ENCODE measurements around the gene SHROOM1. TPM values are rescaled to one million over a fixed set of nuclear protein-coding genes. Genes with fewer than 3 reads are reported as not detected.

SHROOM1 gene
- total RNA-seq, 1 experiment from 2014 or later: 0.54 TPM

GRCh38 chr5:132812781-132813598 lies 17.5 kb downstream of the SHROOM1 start, which contains the start of gene SOWAHA:
Gene SOWAHA (plus strand): TSS chr5:132813302. CDS start chr5:132813622, 320 bp downstream.
- Histone ChIP-seq H3K36me3 (ENCODE audit: insufficient read depth, low read length, poor library complexity, severe bottlenecking) (no peaks in the 10 kb centered on the region), H3K4me3 (ENCODE audit: low read depth, low read length, poor library complexity, severe bottlenecking) (peak within 1 kb of the TSS; percentile 43), H3K27ac (ENCODE audit: low read depth, low read length, poor library complexity, severe bottlenecking) (no peak within 1 kb of the TSS), H3K4me1 (ENCODE audit: insufficient read depth, low read length, poor library complexity, severe bottlenecking) (no peaks in the 10 kb centered on the region), H3K27me3 (replicated peaks; ENCODE audit: insufficient read depth, low read depth, low read length, poor library complexity) (peaks cover 21% of the 10 kb centered on the region), H3K9me3 (ENCODE audit: low read depth, low read length, poor library complexity, severe bottlenecking) (no peaks in the 10 kb centered on the region)
- TF ChIP-seq EZH2 (IDR thresholded peaks at IDR 0.05; ENCODE audit: borderline replicate concordance, low read depth, low read length, poor library complexity, severe bottlenecking): peak; percentile 68
- TF ChIP-seq, protein P1, sequence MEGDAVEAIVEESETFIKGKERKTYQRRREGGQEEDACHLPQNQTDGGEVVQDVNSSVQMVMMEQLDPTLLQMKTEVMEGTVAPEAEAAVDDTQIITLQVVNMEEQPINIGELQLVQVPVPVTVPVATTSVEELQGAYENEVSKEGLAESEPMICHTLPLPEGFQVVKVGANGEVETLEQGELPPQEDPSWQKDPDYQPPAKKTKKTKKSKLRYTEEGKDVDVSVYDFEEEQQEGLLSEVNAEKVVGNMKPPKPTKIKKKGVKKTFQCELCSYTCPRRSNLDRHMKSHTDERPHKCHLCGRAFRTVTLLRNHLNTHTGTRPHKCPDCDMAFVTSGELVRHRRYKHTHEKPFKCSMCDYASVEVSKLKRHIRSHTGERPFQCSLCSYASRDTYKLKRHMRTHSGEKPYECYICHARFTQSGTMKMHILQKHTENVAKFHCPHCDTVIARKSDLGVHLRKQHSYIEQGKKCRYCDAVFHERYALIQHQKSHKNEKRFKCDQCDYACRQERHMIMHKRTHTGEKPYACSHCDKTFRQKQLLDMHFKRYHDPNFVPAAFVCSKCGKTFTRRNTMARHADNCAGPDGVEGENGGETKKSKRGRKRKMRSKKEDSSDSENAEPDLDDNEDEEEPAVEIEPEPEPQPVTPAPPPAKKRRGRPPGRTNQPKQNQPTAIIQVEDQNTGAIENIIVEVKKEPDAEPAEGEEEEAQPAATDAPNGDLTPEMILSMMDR (conservative IDR thresholded peaks at IDR 0.05; ENCODE audit: low read depth, low read length): no peak
- DNase-seq (ENCODE audit: low spot score): no peak
- ChIA-PET POLR2A (ENCODE audit: low non-redundant PET) (no interaction called here), CTCF (no interaction called here)
- BruUV-seq (replicated peaks): no TSS peak
- intact Hi-C loops (cut with micrococcal nuclease; ENCODE audit: unreplicated experiment): no loop called here

DNA sequence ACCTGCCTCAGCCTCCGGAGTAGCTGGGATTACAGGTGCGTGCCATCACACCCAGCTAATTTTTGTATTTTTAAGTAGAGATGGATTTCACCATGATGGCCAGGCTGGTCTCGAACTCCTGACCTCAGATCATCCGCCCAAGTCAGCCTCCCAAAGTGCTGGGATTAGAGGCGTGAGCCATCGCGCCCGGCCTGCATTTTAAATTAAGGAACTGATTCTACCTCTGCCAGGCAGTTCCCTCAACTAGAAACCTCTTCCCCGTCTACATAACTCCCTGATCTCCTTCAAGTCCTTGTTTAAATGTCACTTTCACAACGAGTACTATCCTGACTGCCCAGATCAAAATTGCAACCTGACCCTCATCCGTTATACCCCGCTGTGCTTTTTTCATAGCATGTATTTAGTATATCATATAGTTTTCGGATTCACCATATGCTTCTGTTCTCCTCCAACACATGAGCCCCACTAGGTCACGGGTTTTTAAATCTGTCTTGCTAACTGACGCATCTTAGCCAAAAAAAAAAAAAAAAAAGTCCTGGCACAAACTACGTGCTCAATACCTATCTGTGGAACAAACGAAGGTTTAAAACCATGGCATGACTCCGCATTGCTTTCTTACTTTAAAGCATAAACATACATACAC lies 18.2 kb downstream of the SHROOM1 start:
- CTCF ChIA-PET: interaction anchor here (0.6 kb wide), 1 partner anchor 8 kb away, joined by 3 read pairs; no protein-coding TSS in a partner anchor
- POLR2A ChIA-PET (ENCODE audit: low non-redundant PET): no interaction called here
- no TSS peak for BruUV-seq (replicated peaks)
- H3K4me1 ChIP-seq (ENCODE audit: insufficient read depth, low read length, poor library complexity, severe bottlenecking): no peaks in the 10 kb centered on the region
- no peak for DNase-seq (ENCODE audit: low spot score)
- no peak overlapping the region for H3K4me3 ChIP-seq (ENCODE audit: low read depth, low read length, poor library complexity, severe bottlenecking)
- intact Hi-C loops (cut with micrococcal nuclease; ENCODE audit: unreplicated experiment): no loop called here
- H3K36me3 ChIP-seq (ENCODE audit: insufficient read depth, low read length, poor library complexity, severe bottlenecking): no peaks in the 10 kb centered on the region
- H3K9me3 ChIP-seq (ENCODE audit: low read depth, low read length, poor library complexity, severe bottlenecking): no peaks in the 10 kb centered on the region
- peaks cover 21% of the 10 kb centered on the region for H3K27me3 ChIP-seq (replicated peaks; ENCODE audit: insufficient read depth, low read depth, low read length, poor library complexity)
- no peak overlapping the region for H3K27ac ChIP-seq (ENCODE audit: low read depth, low read length, poor library complexity, severe bottlenecking)
- TF ChIP-seq EZH2 (IDR thresholded peaks at IDR 0.05; ENCODE audit: borderline replicate concordance, low read depth, low read length, poor library complexity, severe bottlenecking): no peak
- TF ChIP-seq, protein P1 (conservative IDR thresholded peaks at IDR 0.05; ENCODE audit: low read depth, low read length): no peak

- Histone ChIP-seq H3K4me3 (ENCODE audit: low read depth, low read length, poor library complexity, severe bottlenecking) (no peak overlapping the region), H3K27me3 (replicated peaks; ENCODE audit: insufficient read depth, low read depth, low read length, poor library complexity) (peaks cover 21% of the 10 kb centered on the region), H3K36me3 (ENCODE audit: insufficient read depth, low read length, poor library complexity, severe bottlenecking) (no peaks in the 10 kb centered on the region), H3K4me1 (ENCODE audit: insufficient read depth, low read length, poor library complexity, severe bottlenecking) (no peaks in the 10 kb centered on the region), H3K9me3 (ENCODE audit: low read depth, low read length, poor library complexity, severe bottlenecking) (no peaks in the 10 kb centered on the region), H3K27ac (ENCODE audit: low read depth, low read length, poor library complexity, severe bottlenecking) (no peak overlapping the region)
- no peak for DNase-seq (ENCODE audit: low spot score)
- intact Hi-C loops (cut with micrococcal nuclease; ENCODE audit: unreplicated experiment): no loop called here
- TF ChIP-seq, protein P1 (conservative IDR thresholded peaks at IDR 0.05; ENCODE audit: low read depth, low read length): no peak
- no peak for TF ChIP-seq EZH2 (IDR thresholded peaks at IDR 0.05; ENCODE audit: borderline replicate concordance, low read depth, low read length, poor library complexity, severe bottlenecking)
- CTCF ChIA-PET: no interaction called here
- POLR2A ChIA-PET (ENCODE audit: low non-redundant PET): no interaction called here
- no TSS peak for BruUV-seq (replicated peaks)
These were observed 19.8 kb downstream of the SHROOM1 start for GRCh38 chr5:132810605-132811004.
